ENCODE measurements around the gene C5orf58. TPM values are rescaled to one million over a fixed set of nuclear protein-coding genes. Genes with fewer than 3 reads are reported as not detected.

The C5orf58 gene
- total RNA-seq = 0.26 TPM in 1 of 2 replicates, not detected in the other

GRCh38 chr5:170232786-170233185 lies at the start of gene C5orf58:
Gene C5orf58 (plus strand): TSS chr5:170232985. CDS start chr5:170234977, 1,992 bp downstream.

Other genes starting within 250 kb of the C5orf58 start
- not detected in 2 replicates for gene FOXI1, start 127.1 kb upstream of the C5orf58 start, total RNA-seq
- gene LCP2, start 64.8 kb downstream of the C5orf58 start, total RNA-seq = not detected in 2 replicates
- 0.99 and 1.3 TPM in 2 replicates for gene KCNMB1, start 156.4 kb downstream of the C5orf58 start, total RNA-seq

All from aortic smooth muscle cell (primary cell).